GM04504 (cell line): Measurements from ENCODE around the gene BPNT1.
"Not testable (repeated sequence)": the region's sequence is repeated elsewhere in the genome, so short reads cannot be mapped to it uniquely, and the experiment has no call there.

Experiments
- DNase-seq: peaks from one replicate; pipeline ENCODE4 v3.0.0-alpha.2; 2012; ENCODE audit warnings: low read depth

Gene BPNT1

DNA sequence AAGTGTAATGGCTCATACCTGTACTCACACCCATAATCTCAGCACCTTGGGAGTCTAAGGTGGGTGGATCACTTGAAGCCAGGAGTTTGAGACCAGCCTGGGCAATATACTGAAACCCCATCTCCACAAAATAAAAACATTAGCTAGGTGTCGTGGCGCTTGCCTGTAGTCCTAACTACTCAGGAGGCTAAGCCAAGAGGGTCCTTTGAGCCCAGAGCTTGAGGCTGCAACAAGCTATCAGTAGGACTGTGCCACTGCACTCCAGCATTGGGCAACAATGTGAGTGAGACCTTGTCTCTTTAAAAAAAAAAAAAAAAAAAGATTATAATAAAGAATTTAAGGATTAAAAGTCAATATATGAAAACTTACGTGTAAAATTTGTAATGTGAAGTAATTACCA lies 11.7 kb downstream of the BPNT1 start:
- DNase-seq, result no peak

DNA sequence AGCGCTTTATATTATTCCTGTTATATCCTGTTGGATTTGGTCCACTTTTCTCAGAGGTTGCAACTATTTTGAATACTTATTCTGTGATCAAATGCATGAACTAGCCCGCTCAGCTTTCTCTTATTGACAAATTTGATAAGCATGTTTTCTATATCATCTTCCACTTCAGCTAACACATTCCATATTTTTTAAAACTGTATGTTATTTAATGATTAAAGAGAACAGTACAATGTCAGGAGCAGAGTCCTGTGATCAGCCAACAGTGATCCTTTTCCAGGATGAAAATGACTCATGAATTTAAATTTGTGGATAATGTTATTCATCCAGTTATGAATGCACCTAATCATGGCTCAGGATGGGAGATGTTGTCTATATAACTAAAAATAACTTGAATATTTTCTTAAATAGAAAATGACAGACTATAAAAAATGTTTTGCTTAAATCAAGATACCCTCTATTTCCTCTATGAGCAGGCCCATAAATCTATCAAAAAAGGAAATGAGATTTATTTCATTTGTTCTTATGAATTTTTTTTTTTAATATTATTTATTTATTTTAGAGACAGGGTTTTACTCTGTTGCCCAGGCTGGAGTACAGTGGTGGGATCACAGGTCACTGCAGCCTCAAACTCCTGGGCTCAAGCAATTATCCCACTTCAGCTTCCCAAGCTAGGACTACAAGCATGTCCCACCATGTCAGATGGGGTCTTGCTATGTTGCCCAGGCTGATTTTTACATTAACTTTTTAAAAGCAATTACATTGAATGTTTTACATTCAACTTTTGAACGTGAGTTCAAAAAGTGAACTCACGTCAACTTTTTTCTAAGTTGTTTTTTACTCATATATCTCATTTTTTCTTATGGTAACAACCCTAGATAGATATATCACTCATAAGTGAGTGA lies 12.5 kb downstream of the BPNT1 start:
- no peak for DNase-seq

DNA sequence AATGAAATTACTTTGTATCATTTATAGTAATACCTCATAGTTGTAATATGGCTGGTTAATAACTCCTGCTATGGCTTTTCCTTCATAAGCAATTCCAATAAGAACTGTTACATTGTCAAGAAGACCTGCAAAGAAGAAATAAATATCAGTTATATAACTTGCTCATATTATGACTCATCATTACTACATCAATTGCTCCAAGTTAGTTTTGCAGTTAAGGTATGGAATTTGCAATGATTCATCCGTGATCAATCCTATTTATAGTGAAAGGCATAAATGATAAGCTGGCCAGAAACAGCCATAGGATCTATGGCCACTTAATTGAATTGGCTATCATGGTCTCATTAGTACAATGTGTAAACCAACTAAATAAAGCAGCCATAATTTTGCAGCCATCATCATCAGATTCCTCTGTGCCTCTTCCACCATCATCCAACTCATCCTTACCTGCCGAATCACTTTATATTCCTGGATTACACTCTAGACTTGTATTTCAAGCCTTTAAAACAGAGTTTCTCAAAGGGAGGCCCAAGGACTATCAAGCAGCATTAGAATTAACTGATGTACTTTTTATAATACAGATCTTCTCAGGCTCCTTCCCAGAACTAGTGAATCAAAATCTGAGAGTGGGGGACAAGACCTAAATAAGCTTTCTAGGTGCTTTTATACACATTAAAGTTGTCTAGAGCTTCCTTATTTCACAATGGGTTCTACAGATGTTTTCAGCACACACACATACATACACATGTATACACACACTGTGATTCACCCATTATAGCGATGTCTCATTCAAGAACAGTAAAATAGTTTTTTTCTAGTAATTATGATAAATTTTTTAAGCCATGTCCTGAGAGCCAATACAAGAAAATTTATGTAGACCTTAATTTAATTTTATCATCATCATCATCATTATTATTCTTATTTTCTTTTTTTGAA lies 22.1 kb downstream of the BPNT1 start:
- no peak for DNase-seq

DNA sequence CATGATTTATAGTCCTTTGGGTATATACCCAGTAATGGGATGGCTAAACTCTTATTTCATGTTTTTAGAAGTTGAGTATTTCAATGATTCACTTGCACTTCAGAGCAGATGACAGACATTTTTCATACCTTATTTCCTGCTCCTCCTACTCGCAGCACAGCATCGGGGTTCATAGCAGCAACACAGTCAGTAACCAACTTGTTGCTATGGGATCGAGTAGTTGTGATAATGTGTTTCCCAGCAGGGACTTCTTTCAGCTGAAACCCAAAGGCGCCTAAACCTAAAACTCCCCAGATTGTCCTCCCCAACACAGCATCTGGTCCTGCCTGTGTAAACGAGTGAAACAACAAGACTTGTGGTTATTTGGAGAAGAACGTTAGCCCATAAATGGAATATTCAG lies 27.0 kb downstream of the BPNT1 start:
- no peak for DNase-seq

DNA sequence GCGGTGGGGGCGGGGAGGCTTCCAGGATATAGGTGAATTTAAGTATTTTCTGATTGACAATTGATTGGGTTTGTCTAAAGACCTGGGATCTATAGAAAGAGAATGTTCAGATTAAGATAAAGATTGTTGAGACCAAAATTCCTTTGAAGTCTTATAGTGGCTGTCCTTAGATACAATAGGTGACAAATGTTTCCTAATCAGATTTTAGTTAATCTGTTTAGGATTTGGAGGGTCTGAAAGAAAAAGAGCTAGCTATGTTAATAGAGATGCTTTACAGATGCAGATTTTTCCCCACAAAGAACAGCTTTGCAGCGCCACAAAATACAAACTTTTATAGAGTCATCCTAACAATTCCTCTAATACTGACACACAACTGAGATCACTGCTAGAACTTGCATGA lies 28.7 kb downstream of the BPNT1 start:
- no peak for DNase-seq

DNA sequence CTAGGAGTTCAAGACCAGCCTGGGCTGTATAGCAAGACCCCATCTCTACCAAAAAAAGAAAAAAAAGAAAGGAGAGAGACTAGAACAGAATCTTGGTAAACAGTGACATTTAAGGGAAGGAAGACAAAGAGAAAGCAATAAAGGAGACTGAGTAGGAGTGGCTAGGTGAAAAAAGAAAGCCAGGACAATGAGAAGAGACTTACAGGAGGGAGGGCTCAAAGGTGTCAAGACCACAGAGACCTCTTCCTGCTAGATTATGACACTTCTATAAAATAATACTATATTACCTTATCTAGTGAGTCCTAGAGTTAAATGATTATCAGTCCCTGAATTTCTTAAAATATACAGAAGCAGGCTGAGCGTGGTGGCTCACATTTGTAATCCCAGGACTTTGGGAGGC lies 33.2 kb downstream of the BPNT1 start:
- DNase-seq, result no peak

DNA sequence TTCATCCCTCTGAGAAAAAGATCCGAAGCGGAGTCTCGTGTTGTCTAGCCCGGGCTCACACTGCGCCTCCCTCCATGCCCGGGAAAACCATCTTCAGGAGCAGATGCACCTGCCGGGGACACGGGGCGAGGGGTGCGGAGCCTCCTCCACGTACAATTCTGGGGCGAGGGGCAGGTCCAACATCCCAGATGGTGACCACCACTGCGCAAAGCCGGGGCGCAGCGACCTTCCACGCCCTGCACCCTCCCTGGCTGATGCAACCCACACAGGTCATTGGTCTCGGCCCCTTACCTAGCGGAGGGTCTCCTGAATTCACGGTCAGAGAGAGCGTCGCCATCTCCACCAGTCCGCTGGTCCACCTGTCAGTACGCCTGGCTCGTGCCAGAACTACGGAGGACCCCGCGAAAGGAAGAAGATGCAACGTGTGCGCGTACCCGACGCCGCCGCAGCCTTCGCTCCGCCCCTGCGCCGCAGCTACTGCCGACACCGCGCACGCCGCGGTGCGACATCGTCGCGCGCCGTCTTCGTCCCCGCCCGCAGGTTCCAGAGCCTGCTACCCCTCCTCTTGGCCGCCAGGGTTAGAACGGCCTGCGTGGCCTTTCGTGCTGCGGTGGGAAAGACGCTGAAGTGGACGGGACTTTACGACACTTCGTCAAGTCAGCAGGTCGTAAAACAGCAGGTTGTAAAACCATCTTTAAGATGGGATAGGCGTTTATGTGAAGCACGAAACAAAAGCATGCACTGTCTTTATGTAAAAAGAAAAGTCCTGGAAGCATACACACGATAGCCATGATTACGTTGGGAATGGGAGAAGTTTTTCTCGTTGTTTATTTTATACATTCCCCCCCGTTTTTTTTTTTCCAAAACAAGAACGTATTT lies 43.3 kb downstream of the BPNT1 start, which contains the start of gene EPRS1:
TSS of gene EPRS1 (minus strand) at position 454 of the 879 bp plus-strand sequence. CDS start at position 337, 117 bp downstream.
- peak; percentile 95 for DNase-seq

DNA sequence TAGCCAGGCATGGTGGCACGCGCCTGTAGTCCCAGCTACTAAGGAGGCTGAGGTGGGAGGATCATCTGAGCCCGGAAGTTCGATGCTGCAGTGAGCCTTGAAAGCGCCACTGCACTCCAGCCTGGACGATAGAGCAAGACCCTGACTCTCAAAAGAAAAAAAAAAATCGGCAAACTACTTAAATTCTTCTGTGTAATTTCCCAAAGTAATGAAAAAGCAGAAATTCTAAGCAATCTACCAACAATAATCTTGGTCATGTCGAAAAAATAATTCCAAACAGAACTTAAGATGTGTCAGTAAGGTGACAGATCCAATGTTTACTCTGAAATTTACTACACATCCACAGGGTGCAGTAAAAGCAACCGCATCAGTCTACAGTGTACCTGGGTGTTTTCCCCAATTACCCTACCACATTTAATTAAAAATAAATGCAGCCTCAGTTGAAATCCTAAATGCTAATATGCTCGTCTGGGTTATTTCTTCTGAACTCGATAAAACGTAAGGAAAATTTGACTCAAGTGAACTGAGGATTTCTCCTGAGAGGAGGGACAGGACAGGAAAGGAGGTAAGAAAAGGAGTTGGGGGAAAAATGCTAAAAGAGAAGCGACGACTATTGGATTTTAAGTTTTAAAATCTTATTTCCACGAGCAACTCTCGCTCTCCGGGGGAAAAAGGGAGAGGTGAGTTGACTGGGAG lies 44.1 kb downstream of the BPNT1 start:
- DNase-seq, result no peak

DNA sequence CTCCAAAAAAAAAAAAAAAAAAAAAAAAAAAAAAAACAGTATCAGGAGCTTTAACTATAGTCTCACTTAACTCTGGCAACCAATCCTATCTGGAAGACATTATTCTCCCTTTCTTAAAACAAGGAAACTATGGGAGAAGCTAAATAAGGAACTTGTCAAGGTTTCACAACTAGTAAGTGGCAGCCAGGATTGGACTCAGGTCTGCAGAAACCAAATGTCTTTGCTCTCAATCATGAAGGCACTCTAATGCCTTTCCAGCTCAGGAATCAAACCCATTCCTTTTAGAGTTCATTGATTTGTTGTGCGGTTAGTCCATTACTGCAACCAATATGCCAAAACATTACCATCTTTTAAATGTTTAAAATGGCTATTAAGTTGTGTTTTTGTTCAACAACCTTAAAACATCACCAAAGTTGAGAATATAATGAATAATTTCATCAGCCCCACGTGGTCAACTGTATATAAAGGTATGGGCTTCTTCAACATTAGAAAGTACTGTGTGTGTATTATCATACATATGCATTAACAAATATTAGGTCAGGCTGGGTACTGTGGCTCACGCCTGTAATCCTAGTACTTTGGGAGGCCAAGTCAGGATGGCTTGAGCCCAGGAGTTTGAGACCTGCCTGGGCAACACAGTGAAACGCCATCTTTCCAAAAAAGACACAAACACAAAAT lies 44.8 kb downstream of the BPNT1 start:
- DNase-seq, result no peak

DNA sequence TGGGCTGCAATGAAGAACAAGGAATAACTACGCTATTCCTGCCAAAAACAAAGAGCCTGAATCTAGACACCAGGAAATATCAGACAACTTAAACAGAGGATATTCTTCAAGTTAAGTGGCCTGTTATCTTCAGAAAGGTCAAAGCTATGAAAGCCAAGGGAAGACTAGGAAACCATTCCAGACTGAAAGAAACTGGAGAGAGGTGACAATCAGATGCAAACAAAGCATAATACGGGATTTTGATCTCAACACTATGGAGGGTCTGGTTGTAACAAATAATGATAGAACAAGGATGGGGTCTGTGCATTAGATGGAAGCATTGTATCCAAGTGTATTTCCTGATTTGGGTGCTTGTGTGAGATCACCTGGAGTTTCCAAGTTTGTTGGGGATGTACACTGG lies 45.9 kb downstream of the BPNT1 start:
- DNase-seq, result no peak

DNA sequence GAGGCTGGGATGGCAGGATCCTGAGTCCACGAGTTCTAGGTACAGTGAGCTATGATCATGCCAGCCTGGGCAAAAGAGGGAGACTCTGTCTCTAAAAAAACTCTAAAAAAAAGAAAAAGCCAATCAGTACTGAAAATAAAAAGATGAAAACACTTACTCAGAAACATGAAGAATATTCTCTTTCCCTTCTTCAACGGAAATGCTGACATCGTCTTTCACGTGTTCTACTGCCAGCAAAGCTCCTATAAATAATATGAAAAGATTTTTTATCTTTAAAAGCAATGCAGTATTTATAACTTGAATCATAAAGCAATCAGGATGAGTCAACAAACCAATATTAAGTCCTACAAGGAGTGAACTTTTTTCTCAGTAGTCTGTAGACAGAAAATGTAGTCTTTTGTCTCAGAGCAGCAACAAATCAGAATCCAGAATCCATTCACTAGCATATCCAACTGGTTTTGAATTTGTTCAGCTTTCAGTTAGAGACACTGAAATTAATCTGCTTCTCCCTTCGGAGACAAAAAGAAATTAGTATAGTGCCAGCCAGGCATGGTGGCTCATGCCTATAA lies 49.5 kb downstream of the BPNT1 start:
- no peak for DNase-seq

DNA sequence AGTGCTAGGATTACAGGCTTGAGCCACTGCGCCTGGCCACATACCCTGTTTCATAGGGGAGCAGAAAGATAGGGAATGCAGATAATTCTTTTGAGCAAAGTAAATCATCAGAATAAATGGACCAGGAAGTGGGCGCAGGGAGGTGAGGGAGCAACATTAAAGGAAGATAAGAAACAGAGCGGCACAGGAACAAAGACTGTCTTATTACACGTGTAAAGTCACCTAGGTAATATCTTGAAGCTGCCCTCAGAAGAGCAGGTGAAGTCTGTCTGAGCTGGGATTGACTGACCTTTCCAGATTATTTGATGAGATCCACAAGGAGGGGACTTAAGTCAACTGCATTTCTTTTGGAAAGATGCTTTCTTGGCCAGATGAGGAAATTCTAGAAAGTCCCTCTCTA lies 50.9 kb downstream of the BPNT1 start:
- DNase-seq, result no peak

DNA sequence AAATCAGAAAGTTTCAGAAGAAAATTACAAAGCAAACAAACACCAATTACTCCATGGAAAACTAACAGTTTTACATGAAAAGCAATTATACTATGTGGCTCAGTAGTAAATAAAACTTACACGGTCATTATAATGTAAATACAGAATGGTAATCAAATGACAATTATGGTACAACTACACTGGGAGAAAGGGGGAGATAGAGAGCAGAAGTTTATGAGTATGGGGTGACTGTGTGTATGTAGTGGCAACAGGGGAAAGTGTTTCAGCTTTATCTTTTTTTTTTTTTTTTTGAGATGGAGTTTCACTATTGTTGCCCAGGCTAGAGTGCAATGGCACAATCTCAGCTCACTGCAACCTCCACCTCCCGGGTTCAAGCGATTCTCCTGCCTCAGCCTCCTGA lies 51.8 kb downstream of the BPNT1 start:
- not testable (repeated sequence) for DNase-seq

DNA sequence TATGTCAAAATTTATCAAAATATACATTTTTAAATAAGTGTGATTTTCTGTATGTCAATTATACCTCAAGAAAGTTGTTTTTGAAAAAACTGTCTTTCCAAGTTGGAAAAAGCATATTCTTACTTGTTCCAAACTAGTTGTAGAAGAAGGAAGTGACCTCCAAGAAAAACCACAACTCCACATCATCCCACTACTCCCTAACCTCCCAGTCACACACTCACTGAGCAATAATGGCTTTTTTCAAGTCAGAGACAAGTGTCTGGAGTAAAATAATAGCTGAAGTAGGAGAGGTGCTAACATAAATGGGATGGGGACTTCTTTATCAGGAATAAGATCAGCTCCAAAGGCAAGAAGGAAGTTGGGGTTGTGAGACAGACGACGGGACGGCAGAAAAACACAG lies 56.7 kb downstream of the BPNT1 start:
- no peak for DNase-seq

DNA sequence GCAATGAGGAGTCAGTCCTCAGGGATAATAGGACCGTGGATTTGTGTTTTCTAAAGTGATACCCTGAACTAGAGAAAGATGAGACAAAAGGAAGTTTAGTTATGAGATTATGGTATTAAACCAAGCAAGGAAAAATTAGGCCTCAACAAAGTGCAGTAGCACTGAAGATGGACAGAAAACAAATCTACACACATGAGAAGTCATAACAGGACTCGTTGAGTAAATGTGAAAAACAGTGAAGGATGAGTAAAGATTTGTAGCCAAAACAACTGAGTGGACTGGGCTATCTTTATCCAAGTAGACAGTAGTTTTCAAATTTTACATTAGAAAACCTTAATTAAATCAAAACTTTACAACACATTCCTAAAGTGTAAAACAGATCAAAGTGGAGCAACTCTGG lies 58.3 kb downstream of the BPNT1 start:
- DNase-seq, result no peak

DNA sequence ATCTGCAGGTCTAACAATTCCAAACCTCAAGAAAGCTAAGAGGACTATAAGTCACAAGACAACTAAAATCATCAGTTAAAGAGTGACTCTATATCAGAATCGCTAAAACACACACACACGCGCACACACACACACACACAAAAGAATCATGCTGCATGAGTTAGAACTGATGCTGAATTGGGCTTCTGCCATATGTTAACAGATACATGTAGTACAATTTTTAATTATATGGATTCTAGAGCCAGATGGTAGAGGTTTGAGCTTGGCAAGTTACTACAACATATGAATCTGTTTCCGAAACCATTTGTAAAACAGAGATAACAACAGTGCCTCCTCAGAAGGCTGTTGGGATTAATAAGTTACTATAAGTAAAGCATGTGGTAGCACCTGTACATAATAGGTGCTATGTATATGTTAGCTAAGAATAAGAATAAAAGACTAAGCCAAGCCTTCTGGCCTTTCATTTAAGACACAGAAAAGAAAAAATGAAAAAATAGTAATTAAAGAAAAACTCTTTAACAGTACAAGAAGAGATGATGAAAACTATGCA lies 61.2 kb downstream of the BPNT1 start:
- no peak for DNase-seq

DNA sequence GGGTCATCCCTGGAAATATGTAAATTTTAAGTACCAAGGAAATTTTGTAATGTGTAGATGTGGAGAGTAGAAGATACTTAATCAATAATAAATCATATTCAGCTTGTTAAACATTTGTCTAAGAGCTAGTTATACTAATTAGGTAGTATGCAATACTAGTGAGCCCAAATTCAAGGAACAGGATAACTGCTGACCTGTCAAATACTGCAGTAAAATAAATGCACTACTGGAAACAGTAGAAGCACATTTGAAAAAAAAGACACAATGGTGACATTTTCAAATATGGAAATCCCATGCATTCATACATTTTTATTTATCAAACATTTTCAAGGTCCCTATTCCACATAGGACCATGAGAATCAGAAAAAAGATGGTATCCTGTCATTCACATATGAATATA lies 70.5 kb downstream of the BPNT1 start:
- DNase-seq, result no peak

DNA sequence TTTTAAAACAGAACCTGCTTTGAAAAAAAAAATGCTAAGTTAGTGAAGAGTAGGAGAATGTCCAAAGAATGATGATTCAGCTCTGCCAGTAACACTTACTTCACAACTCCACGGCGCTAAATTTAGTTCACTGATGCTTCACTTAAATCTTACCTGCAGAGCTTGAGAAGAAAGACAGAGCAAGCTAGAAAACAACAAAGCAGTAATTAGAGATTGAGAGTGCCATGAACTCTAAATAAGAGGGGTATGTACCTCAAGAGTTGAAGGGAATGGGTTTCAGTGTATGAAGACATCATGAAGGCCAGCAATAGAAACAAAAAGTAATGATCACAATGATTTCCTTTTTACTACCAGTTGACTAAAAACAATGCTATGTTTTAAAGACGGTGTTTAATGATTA lies 76.1 kb downstream of the BPNT1 start:
- peak; percentile 11 for DNase-seq

DNA sequence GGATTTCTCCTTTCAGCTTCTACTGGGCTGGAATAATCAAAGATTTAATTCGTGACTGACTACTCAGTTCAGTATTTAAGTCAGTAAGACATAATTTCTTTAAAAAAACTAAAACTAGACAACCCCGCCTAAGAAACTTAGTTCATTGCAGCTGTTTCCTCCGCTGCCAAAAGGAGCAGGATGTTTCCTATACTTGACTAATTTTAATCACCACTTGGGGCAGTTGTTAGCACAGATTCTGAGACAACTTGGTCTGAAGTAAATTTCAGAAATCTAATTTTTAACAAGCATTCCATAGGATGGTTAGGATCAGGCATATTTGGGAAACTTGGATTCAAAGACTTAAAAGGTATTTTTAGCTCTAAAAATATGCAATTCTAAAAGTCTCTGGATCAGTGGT lies 77.3 kb downstream of the BPNT1 start:
- no peak for DNase-seq

DNA sequence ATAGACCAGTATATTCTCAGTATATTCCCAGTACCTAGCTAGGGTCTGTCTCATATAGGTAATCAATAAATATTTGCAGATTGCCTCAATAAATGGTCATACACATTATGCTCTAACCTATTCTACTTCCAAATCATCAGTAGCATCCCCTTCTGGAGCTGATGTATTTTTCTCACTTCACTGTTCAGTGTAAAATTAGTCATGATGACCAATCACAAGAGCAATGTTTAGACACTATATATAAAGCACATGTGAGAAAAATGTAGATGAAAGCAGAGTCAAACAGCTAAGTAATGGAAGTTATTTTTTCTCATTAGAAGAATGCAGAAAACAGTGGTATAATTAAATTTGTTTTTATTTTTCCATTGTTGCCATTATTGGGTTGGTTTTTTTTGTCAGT lies 78.0 kb downstream of the BPNT1 start:
- no peak for DNase-seq
